Epithelial cell of proximal tubule (primary cell): ENCODE measurements around the gene CDPF1. TPM values are rescaled to one million over a fixed set of nuclear protein-coding genes. Genes with fewer than 3 reads are reported as not detected.

ENCODE experiments used
- DNase-seq: peaks from one replicate; pipeline ENCODE4 v3.0.0-alpha.2; 2011; ENCODE audit warnings: low read depth
- H3K4me3 ChIP-seq: 2 replicates; pipeline ENCODE4 v1.5.1; 2011; ENCODE audit warnings: low read depth, mild to moderate bottlenecking, low read length
- total RNA-seq: library from RNA; depleted of rRNA; stranded (reverse); fragments of >200 nt; gene quantifications from 2 replicates; pipeline ENCODE4 v1.2.3, GENCODE V29; 2015
- TF ChIP-seq, protein P1 (sequence below): conservative IDR thresholded peaks from 2 replicates; pipeline ENCODE4 v1.5.1; 2012; ENCODE audit warnings: low read depth, mild to moderate bottlenecking, low read length

CDPF1 gene
- total RNA-seq, 1 donor from 2014 or later = 7.0 TPM

DNA sequence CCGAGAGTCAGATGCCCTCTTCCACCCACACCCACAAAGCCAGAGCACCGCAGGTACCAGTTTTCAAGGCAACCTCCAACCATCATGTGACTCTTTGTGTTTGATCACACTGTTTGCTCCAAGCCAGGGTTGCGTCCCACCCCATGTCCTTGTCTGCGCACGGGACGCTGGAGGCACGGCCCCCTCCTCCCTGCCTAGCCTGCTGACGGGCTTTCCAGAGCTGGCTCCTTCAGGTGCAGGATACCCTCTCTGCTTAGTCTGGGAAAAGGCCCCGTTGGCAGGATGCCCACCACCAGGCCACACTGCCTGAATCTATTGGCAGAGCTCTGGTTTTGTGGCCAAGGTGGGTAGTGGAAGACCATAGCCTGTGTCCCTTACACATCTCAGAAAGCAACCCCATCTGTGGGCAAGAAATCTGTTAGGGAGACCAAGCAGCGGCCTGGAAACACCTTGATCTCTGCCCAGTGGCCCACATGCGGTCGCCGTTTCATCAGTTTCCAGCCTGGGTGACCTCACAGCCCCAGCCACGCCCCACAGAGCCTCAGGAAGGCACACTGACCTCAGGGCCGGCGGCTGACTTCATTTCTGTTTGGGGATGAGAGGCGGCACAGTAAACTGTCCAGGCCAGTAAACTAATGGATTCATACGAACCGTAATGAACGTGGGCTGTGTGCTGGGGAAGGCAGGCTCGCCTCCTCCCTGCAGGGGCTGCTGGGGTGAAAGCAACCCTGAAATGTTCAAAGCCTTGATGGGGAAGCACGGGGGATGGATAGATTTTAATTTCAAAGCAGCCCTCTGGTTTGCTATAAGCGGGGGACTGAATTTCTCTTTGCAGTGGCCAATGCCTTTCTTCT is 25.8 kb downstream of the CDPF1 start:
- TF ChIP-seq, protein P1, sequence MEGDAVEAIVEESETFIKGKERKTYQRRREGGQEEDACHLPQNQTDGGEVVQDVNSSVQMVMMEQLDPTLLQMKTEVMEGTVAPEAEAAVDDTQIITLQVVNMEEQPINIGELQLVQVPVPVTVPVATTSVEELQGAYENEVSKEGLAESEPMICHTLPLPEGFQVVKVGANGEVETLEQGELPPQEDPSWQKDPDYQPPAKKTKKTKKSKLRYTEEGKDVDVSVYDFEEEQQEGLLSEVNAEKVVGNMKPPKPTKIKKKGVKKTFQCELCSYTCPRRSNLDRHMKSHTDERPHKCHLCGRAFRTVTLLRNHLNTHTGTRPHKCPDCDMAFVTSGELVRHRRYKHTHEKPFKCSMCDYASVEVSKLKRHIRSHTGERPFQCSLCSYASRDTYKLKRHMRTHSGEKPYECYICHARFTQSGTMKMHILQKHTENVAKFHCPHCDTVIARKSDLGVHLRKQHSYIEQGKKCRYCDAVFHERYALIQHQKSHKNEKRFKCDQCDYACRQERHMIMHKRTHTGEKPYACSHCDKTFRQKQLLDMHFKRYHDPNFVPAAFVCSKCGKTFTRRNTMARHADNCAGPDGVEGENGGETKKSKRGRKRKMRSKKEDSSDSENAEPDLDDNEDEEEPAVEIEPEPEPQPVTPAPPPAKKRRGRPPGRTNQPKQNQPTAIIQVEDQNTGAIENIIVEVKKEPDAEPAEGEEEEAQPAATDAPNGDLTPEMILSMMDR = no peak
- no peak overlapping the region for H3K4me3 ChIP-seq
- no peak for DNase-seq

DNA sequence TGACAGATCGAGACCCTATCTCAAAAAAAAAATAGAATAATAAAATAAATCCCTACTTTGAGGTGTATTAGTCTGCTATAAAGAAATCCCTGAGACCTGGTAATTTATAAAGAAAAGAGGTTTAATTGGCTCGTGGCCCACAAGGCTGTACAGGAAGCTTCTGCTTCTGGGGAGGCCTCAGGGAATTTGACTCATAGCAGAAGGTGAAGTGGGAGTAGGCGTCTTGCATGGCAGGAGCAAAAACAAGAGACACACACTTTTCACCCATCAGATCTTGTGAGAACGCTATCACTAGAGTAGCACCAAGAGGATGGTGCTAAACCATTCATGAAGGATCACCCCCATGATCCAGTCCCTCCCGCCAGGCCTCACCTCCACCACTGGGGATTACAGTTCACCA is 29.2 kb downstream of the CDPF1 start:
- TF ChIP-seq, protein P1 = no peak

GRCh38 chr22:46219636-46220035 is 30.5 kb downstream of the CDPF1 start:
- DNase-seq = no peak
- TF ChIP-seq, protein P1 = no peak
- H3K4me3 ChIP-seq = no peak overlapping the region

More for the DNA sequence above, 29.2 kb downstream of the CDPF1 start:
- H3K4me3 ChIP-seq = no peak overlapping the region
- no peak for DNase-seq

DNA sequence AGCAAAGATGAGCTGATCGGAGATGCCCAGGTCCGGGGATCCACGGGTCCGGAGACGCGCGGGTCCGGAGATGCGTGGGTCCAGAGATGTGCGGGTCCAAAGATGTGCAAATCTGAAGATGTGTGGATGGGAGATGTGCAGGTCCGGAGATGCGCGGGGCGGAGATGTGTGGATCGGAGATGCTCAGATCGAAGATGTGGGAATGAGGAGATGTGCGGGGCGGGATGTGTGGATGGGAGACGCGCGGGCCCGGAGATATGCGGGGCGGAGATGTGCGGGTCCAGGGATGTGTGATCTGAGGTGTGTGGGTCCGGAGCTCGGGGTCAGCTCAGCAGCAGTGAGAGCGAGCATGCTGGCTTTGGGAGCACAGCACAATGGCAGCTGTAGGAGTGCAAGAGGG is 35.5 kb downstream of the CDPF1 start:
- no peak for DNase-seq
- TF ChIP-seq, protein P1 = no peak
- H3K4me3 ChIP-seq = no peak overlapping the region

- TF ChIP-seq, protein P1 = no peak
- no peak for DNase-seq
- H3K4me3 ChIP-seq = no peak overlapping the region
These were observed 35.9 kb downstream of the CDPF1 start for GRCh38 chr22:46214149-46214548.

DNA sequence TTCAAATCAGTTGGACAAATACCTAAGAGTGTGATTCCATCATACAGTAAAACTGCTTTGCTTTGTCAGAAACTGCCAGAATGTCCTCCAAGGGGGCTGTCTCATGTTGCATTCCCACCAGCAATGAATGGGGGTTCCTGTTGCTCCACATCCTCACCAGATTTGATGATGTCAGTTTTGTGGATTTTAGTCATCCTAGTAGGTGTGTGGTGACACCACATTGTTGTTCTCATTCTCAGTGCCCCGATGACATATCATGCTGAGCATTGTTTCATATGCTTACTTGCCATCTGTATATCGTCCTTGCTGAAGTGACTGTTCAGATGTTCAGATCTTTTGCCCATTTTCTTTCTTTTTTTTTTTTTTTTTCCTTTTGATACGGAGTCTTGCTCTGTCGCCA is 37.0 kb downstream of the CDPF1 start:
- TF ChIP-seq, protein P1 = no peak
- no peak overlapping the region for H3K4me3 ChIP-seq
- DNase-seq = no peak

DNA sequence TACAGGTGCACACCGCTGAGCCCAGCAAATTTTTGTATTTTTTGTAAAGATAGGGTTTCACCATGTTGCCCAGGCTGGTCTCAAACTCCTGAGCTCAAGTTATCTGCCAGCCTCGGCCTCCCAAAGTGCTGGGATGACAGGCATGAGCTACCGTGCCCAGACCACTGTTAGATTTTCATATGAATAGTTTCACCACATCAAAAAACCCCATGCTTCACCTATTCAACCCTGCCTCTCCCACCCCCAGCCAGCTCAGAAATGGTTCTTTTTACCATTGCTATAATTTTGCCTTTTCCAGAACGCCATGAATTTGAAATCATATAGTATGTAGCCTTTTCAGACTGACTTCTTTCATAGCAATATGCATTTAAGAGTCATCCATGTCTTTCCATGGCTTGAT is 37.9 kb downstream of the CDPF1 start:
- TF ChIP-seq, protein P1 = no peak
- no peak for DNase-seq

More for the DNA sequence above, 37.9 kb downstream of the CDPF1 start:
- H3K4me3 ChIP-seq = no peak overlapping the region
